Inflammatory macrophage treated with lipopolysaccharide for 4 hours (primary cell): ENCODE data around the gene ABCC3.
"Not testable (repeated sequence)": the region's sequence is repeated elsewhere in the genome, so short reads cannot be mapped to it uniquely, and the experiment has no call there.

Experiments used
- DNase-seq: peaks from one replicate; pipeline ENCODE4 v3.0.0-alpha.2; 2020

ABCC3 gene

GRCh38 chr17:50672071-50672470 lies 37.4 kb downstream of the ABCC3 start:
- DNase-seq = no peak

DNA sequence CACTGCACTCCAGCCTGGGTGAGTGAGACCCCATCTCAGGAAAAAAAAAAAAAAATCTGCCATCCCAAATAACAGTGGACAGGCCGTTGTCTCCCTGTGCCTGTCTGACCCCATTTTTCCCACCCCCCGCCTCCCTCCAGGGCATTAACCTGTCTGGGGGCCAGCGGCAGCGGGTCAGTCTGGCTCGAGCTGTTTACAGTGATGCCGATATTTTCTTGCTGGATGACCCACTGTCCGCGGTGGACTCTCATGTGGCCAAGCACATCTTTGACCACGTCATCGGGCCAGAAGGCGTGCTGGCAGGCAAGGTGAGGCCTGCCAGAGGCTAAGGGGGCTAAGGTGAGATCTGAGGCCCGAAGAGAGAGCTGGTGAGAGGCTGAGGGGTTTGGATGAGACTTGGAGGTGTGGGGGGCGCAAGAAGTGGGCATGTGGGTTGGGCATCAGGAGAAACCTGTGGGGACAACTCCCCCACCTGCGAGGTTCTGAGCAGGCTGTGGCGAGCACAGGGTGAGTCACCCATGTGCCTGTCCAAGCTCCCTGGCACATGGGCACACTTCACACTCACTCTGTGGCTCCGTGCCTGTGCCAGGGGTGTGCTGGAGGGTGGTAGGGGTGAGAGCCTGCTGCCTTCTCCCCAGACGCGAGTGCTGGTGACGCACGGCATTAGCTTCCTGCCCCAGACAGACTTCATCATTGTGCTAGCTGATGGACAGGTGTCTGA lies 38.3 kb downstream of the ABCC3 start:
- DNase-seq = no peak

DNA sequence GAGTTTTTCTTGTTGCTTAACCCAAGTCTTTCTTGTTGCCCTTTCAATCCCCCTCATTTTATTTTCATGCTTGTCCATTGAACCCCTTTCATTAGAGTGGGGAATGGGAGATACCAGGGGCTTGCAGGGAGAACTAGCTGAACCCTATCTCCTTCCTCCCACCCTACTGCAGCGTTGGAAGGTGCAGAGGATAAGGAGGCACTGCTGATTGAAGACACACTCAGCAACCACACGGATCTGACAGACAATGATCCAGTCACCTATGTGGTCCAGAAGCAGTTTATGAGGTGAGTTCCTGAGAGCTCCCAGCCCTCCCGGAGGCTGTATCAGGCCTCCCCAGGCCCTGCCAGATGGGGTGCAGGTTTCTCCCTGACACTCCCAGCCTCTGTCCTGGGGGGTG lies 40.5 kb downstream of the ABCC3 start:
- DNase-seq = no peak

DNA sequence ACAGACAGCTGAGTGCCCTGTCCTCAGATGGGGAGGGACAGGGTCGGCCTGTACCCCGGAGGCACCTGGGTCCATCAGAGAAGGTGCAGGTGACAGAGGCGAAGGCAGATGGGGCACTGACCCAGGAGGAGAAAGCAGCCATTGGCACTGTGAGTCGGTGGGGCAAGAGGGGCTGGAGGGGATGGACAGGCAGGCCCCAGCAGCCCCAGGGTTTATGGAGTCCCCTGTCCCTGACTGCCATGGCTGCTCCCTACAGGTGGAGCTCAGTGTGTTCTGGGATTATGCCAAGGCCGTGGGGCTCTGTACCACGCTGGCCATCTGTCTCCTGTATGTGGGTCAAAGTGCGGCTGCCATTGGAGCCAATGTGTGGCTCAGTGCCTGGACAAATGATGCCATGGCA lies 40.9 kb downstream of the ABCC3 start:
- DNase-seq = no peak

DNA sequence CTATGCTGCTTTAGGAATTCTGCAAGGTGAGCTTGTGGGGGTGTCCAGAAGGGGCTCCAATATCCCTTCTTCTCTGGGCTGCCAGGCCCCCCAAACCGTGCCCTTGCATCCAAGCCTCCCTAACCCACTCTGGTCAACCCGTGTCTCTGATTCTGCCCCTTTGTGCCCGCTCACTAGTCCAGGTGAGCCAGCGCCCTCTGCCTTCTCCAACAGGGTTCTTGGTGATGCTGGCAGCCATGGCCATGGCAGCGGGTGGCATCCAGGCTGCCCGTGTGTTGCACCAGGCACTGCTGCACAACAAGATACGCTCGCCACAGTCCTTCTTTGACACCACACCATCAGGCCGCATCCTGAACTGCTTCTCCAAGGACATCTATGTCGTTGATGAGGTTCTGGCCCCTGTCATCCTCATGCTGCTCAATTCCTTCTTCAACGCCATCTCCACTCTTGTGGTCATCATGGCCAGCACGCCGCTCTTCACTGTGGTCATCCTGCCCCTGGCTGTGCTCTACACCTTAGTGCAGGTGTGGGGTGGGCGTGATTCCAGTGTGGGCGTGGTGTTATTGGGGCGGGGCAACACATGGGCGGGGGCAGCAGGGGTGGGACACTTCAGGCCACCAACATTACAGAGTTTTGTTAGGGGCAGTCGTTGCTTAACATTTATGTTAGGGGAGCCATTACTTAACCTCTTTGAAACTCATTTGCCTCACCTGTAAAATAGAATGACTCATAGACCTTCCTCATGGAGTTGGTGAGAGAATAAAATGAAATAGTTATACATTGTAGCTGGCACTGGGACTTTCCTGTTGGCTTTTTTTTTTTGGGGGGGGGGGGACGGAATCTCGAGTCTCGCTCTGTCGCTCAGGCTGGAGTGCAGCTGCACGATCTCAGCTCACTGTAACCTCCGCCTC lies 41.6 kb downstream of the ABCC3 start:
- DNase-seq = no peak

DNA sequence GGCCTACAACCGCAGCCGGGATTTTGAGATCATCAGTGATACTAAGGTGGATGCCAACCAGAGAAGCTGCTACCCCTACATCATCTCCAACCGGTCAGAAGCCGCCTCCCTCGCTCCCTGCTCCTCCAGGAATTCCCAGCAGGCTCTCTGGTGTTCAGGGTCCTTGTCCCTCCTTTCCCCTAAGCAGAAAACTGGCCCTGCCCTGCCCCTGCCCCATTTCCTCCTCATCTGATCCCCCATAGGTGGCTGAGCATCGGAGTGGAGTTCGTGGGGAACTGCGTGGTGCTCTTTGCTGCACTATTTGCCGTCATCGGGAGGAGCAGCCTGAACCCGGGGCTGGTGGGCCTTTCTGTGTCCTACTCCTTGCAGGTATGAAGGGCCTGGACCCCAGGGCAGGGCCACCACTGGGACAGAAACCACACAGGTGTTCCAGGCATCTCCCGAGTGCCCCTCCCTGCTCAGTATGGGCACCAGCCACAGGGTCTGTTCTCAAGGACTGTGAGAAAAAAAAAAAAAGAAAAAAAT lies 43.2 kb downstream of the ABCC3 start:
- no peak for DNase-seq

GRCh38 chr17:50679008-50679544 lies 44.4 kb downstream of the ABCC3 start:
- no peak for DNase-seq

DNA sequence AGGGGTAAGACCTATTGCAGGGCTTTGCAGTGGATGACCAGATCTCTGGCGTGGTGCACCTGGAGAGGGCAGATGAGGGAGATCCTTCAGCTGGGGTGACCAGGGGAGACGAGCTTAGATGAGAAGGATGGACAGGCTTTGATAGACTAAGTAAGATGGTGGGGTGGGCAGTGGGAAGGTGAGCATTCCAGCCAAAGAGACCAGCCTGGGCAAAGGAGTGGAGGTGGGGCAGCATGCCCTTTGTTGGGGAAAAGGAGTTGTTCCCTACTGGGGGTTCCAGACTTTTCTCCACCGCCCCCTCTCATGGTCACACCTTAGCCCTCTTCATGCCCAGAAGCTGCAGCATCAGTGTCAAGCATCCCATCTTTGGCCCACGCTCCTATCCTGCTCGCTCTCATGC lies 45.4 kb downstream of the ABCC3 start:
- no peak for DNase-seq

DNA sequence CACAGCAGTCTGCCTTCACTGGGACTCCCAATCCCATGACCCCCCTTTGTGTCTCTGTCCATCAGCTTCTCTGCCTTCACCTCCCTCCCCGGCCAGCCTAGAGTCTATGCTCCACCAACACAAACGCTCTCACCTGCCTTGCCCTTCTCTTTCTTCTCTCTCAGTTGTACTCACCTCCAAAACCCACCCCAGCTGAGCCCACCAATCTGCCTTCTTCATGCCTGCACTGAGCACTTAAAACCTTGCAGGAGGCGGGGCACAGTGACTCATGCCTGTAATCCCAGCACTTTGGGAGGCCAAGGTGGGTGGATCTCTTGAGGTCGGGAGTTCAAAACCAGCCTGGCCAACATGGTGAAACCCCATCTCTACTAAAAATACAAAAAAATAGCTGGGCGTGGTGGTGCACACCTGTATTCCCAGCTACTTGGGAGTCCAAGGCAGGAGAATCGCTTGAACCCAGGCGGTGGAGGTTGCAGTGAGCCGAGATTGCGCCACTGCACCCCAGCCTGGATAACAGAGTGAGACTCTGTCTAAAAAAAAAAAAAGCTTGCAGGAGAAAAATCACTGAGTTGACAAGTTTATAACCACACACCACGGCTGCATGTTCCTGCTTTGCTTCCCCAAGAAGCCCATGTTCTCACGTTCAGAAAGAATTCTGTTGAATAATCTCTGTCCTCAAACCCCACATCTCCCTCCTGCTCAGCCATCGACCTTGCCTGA lies 46.0 kb downstream of the ABCC3 start:
- not testable (repeated sequence) for DNase-seq

- peak; percentile 70 for DNase-seq
Observed at GRCh38 chr17:50681263-50682200, 46.9 kb downstream of the ABCC3 start.

GRCh38 chr17:50682441-50682840 lies 47.8 kb downstream of the ABCC3 start:
- no peak for DNase-seq

DNA sequence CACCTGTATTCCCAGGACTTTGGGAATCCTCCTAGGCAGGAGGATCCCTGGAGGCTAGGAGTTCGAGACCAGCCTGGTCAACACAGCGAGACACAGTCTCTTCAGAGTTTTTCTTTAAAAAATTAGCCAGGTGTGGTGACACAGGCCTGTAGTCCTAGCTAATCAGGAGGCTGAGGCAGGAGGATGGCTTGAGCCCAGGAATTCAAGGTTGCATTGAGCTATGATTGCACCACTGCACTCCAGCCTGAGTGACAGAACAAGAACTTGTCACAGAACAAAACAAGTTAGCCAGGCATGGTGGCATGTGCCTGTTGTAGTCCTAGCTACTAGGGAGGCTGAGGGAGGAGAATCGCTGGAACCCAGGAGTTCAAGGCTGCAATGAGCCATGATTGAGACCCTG lies 48.3 kb downstream of the ABCC3 start:
- no peak for DNase-seq

DNA sequence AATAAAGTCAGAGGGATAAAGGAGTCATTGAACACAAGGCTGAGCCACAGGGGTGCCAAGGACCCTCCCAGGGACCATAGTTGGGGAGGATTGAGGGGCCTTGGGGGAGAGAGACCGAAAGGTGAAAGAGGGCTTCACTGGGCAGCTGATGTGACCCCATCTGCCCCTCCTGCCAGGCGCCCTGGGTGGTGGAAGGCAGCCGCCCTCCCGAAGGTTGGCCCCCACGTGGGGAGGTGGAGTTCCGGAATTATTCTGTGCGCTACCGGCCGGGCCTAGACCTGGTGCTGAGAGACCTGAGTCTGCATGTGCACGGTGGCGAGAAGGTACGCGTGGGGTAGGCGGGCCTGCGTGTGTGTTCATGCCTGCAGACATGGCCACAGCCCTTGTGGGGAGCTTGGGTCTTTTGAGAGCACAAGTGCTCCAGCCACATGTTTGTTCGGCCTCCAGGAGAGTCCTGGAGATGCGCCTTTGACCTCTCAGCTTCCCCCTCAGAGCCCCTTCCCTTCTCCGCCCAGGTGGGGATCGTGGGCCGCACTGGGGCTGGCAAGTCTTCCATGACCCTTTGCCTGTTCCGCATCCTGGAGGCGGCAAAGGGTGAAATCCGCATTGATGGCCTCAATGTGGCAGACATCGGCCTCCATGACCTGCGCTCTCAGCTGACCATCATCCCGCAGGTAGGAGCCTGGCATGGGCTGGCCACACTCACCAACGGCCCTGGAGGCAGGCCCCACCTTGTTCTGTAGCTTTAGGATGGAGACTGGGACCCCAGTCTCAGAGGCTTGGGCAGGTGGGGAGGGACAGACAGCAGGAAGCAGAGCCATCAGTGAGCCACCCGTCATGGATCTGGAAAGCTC lies 49.0 kb downstream of the ABCC3 start:
- DNase-seq = no peak

GRCh38 chr17:50684288-50684611 lies 49.6 kb downstream of the ABCC3 start:
- DNase-seq = no peak

GRCh38 chr17:50684612-50685333 lies 50.1 kb downstream of the ABCC3 start:
- DNase-seq = no peak

- no peak for DNase-seq
Observed at GRCh38 chr17:50685334-50685665, 50.6 kb downstream of the ABCC3 start.

DNA sequence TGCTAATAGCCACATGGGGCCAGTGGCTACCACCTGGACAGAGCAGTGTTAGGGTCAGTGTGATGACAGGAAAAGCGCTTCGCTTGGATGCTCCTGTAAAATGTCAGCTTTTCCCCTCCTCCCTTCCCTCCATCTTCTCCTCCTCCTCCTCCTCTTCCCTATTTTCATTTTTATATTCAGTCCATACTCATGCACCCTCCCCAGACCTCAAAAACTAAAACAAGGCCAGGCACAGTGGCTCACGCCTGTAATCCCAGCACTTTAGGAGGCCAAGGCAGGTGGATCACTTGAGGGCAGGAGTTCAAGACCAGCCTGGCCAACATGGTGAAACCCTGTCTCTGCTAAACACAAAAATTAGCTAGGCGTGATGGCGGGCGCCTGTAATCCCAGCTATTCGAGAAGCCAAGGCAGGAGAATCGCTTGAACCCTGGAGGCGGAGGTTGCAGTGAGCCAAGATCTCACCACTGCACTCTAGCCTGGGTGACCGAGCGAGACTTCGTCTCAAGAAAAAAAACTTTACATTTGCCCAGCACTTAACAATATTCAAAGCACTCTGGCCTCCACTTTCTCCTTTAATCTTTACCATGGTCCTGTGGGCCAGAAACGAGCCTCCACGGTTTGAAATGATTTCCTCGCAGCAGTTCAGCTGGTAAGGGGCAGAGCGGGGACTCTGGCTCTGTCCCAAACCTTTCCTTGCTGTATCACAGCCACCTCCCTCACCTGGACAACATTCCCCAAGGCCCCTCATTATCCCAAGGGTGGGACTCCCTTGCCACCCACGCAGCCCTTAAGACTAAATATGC lies 51.2 kb downstream of the ABCC3 start:
- DNase-seq = no peak

- DNase-seq = no peak
Observed at GRCh38 chr17:50686494-50687199, 52.0 kb downstream of the ABCC3 start.
